ENCODE results near the gene CYP39A1. TPM values are rescaled to one million over a fixed set of nuclear protein-coding genes. Genes with fewer than 3 reads are reported as not detected.

CYP39A1 gene, protein sequence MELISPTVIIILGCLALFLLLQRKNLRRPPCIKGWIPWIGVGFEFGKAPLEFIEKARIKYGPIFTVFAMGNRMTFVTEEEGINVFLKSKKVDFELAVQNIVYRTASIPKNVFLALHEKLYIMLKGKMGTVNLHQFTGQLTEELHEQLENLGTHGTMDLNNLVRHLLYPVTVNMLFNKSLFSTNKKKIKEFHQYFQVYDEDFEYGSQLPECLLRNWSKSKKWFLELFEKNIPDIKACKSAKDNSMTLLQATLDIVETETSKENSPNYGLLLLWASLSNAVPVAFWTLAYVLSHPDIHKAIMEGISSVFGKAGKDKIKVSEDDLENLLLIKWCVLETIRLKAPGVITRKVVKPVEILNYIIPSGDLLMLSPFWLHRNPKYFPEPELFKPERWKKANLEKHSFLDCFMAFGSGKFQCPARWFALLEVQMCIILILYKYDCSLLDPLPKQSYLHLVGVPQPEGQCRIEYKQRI
- 5.4 TPM for total RNA-seq
- long read RNA-seq, partial matches to known transcripts, result 0 of 1 reads
- long read RNA-seq, other reads (novel, unspliced or antisense), result 1 of 1 reads

DNA sequence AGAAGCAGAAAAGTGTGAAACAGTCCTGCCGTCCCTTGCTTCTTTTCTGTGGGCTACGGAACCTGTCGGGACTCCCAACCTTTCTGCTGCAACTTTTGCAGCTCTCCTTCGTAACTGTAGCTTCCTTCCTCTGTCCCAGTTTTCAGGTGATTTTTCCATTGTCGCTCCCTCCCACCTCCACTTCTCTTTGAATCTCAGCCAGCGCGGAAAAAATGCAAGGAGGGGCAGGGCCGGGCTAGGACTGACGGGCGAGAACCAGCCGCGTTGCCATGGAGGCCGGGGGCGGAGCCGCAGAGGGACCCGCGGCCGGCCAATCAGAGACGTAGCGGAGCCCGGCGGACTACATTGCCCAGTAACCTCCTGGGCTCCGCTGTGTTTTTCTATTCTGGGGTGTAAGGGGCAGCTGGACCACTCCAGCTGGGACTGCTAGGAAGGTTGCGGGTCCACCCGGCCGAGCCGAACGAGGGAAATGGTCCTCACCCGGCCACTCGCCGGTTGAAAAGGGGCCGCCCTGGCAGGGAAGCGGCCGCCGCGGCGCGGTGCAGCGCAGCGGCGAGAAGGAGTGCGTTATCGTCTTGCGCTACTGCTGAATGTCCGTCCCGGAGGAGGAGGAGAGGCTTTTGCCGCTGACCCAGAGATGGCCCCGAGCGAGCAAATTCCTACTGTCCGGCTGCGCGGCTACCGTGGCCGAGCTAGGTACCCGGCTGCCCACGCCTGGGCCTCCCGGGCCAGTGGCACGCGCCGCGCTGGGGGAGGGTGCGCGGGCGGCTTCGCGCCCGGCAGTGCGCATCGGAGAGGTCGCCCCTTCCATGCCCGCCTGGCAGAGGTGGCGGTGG lies at the start of gene CYP39A1, which contains the start of gene SLC25A27:
Gene CYP39A1 (minus strand): TSS at position 216 of the 836 bp plus-strand sequence. CDS start 236 bp downstream, outside the sequence.
Gene SLC25A27 (plus strand): TSS at position 373 of the 836 bp plus-strand sequence. CDS start 218 bp downstream, at position 591.
- peaks cover 9% of the 10 kb centered on the region for H3K36me3 ChIP-seq
- H3K4me3 ChIP-seq, result peak within 1 kb of the TSS; percentile 92
- no peaks in the 10 kb centered on the region for H3K27me3 ChIP-seq (ENCODE audit: low read depth)
- peaks cover 26% of the 10 kb centered on the region for H3K4me1 ChIP-seq
- peak within 1 kb of the TSS; percentile 91 for H3K27ac ChIP-seq (replicated peaks)
- TF ChIP-seq, protein P1, sequence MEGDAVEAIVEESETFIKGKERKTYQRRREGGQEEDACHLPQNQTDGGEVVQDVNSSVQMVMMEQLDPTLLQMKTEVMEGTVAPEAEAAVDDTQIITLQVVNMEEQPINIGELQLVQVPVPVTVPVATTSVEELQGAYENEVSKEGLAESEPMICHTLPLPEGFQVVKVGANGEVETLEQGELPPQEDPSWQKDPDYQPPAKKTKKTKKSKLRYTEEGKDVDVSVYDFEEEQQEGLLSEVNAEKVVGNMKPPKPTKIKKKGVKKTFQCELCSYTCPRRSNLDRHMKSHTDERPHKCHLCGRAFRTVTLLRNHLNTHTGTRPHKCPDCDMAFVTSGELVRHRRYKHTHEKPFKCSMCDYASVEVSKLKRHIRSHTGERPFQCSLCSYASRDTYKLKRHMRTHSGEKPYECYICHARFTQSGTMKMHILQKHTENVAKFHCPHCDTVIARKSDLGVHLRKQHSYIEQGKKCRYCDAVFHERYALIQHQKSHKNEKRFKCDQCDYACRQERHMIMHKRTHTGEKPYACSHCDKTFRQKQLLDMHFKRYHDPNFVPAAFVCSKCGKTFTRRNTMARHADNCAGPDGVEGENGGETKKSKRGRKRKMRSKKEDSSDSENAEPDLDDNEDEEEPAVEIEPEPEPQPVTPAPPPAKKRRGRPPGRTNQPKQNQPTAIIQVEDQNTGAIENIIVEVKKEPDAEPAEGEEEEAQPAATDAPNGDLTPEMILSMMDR (IDR thresholded peaks at IDR 0.05; ENCODE audit: borderline replicate concordance), result no peak
- no peaks in the 10 kb centered on the region for H3K9me3 ChIP-seq (replicated peaks)
- intact Hi-C loops (cut with micrococcal nuclease), result no loop called here
- peak; percentile 96 for DNase-seq

DNA sequence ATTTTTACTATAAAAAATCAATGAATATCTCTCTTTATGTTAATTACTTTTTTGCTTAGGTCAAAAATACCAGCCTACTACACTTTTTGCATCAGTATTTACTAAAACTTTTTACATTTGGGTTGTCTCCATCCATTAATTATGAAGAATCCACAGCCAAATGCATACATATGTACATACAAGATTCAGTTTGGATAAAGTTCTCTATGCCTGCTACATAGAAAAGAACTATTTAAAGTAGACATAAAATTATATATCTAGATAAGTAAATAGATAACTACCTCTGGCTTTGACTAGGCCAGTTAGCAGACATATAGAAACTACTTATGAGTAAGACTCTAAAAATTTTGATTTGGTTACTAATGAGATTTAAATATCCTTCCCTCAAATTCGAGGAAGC lies 47.4 kb upstream of the CYP39A1 start:
- no peak overlapping the region for H3K27ac ChIP-seq (replicated peaks)
- H3K4me3 ChIP-seq, result no peak overlapping the region
- intact Hi-C loops (cut with micrococcal nuclease), result no loop called here
- DNase-seq, result no peak
- H3K9me3 ChIP-seq (replicated peaks), result no peaks in the 10 kb centered on the region
- no peaks in the 10 kb centered on the region for H3K36me3 ChIP-seq
- no peaks in the 10 kb centered on the region for H3K27me3 ChIP-seq (ENCODE audit: low read depth)
- TF ChIP-seq, protein P1 (IDR thresholded peaks at IDR 0.05; ENCODE audit: borderline replicate concordance), result no peak
- no peaks in the 10 kb centered on the region for H3K4me1 ChIP-seq

DNA sequence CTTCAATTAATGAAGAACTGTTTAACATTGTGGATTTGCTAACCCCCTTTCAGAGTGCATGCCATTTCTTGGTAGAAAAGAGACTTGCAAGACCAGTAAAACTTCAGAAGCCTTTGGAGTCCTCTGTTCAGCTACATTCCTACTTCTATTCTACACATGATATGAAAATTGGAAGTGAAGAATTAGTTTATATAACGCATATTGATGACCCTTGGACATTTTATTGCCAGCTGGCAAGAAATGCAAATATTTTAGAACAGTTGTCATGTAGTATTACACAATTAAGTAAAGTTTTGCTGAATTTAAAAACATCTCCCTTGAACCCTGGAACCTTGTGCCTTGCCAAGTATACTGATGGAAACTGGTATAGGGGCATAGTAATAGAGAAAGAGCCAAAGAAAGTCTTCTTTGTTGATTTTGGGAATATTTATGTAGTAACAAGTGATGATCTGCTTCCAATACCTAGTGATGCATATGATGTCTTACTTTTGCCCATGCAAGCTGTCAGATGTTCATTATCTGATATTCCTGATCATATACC lies 38.4 kb upstream of the CYP39A1 start:
- Histone ChIP-seq H3K36me3 (no peaks in the 10 kb centered on the region), H3K4me3 (no peak overlapping the region), H3K4me1 (no peaks in the 10 kb centered on the region), H3K27me3 (ENCODE audit: low read depth) (no peaks in the 10 kb centered on the region), H3K27ac (replicated peaks) (no peak overlapping the region), H3K9me3 (replicated peaks) (no peaks in the 10 kb centered on the region)
- DNase-seq, result no peak
- intact Hi-C loops (cut with micrococcal nuclease), result no loop called here
- TF ChIP-seq, protein P1 (IDR thresholded peaks at IDR 0.05; ENCODE audit: borderline replicate concordance), result no peak

DNA sequence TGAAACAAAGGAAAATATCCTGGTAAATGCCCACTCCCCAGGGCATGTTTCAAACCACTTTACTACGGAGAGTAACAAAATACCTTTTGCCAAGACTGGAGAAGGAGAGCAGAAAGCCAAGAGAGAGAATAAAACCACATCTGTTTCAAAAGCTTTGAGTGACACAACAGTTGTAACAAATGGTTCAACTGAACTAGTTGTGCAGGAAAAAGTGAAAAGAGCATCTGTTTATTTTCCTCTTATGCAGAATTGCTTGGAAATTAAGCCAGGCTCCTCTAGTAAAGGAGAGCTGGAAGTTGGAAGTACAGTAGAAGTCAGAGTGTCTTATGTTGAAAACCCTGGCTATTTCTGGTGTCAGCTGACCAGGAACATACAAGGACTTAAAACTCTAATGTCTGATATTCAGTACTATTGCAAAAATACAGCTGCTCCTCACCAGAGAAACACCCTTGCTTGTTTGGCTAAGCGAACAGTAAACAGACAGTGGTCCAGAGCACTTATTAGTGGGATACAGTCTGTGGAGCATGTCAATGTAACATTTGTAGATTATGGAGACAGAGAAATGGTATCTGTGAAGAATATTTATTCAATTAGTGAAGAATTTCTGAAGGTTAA lies 37.6 kb upstream of the CYP39A1 start:
- H3K27ac ChIP-seq (replicated peaks), result no peak overlapping the region
- H3K36me3 ChIP-seq, result no peaks in the 10 kb centered on the region
- no peaks in the 10 kb centered on the region for H3K9me3 ChIP-seq (replicated peaks)
- intact Hi-C loops (cut with micrococcal nuclease), result no loop called here
- DNase-seq, result no peak
- H3K4me3 ChIP-seq, result no peak overlapping the region
- TF ChIP-seq, protein P1 (IDR thresholded peaks at IDR 0.05; ENCODE audit: borderline replicate concordance), result no peak
- H3K4me1 ChIP-seq, result no peaks in the 10 kb centered on the region
- H3K27me3 ChIP-seq (ENCODE audit: low read depth), result no peaks in the 10 kb centered on the region

DNA sequence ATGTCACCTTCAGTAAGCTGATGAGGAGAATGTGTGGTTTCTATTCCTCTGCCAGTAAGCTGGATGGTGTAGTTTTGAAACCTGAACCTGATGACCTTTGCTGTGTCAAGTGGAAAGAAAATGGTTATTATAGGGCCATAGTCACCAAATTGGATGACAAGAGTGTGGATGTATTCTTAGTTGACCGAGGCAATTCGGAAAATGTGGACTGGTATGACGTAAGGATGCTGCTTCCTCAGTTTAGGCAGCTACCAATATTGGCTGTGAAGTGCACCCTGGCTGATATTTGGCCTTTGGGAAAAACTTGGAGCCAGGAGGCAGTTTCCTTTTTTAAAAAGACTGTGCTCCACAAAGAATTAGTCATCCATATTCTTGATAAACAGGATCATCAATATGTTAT lies 37.0 kb upstream of the CYP39A1 start:
- no peaks in the 10 kb centered on the region for H3K9me3 ChIP-seq (replicated peaks)
- intact Hi-C loops (cut with micrococcal nuclease), result no loop called here
- no peak overlapping the region for H3K27ac ChIP-seq (replicated peaks)
- no peaks in the 10 kb centered on the region for H3K27me3 ChIP-seq (ENCODE audit: low read depth)
- TF ChIP-seq, protein P1 (IDR thresholded peaks at IDR 0.05; ENCODE audit: borderline replicate concordance), result no peak
- H3K36me3 ChIP-seq, result no peaks in the 10 kb centered on the region
- H3K4me1 ChIP-seq, result no peaks in the 10 kb centered on the region
- no peak overlapping the region for H3K4me3 ChIP-seq
- DNase-seq, result no peak

Measured in left ventricle myocardium inferior (tissue), 1 donor.